SK-MEL-5 (cell line): ENCODE results near the gene ST6GALNAC6. TPM values are rescaled to one million over a fixed set of nuclear protein-coding genes. Genes with fewer than 3 reads are reported as not detected.

ENCODE experiments used
- DNase-seq: peaks from one replicate; pipeline ENCODE4 v3.0.0-alpha.2; 2016; ENCODE audit warnings: low read depth, low spot score
- in situ Hi-C: cut with HindIII; loops from 2 replicates; pipeline ENCODE4 v1.10.0; 2016; ENCODE audit warnings: low sequenced_read_pairs, high pct_unique_total_duplicates, low pct_unique_long_range_greater_than_20kb
- polyA plus RNA-seq, 2 experiments: library from polyadenylated mRNA; depleted of rRNA; stranded (reverse); fragments of >200 nt; gene quantifications; 2 replicates each; pipeline ENCODE4 v1.2.3, GENCODE V29; 2015
- total RNA-seq: library from RNA; depleted of rRNA; stranded (reverse); fragments of >200 nt; shearing (Covaris generic); gene quantifications from 2 replicates; pipeline ENCODE4 v1.2.3, GENCODE V29; 2014; rRNA removed

ST6GALNAC6 gene
- total RNA-seq = 10.1 TPM in 2 replicates
- polyA plus RNA-seq (2015; cell fraction: cytosol; rRNA removed) = 14.1 and 15.6 TPM in 2 replicates
- polyA plus RNA-seq (2015; cell fraction: nucleus; rRNA removed) = 30.4 and 44.8 TPM in 2 replicates

- DNase-seq = peak; percentile 57
- in situ Hi-C loops = no loop called here
Measured at GRCh38 chr9:127899128-127899943, at the start of gene ST6GALNAC6. ST6GALNAC6 (minus strand) TSS chr9:127899603; CDS start chr9:127897981, 1,622 bp downstream.

DNA sequence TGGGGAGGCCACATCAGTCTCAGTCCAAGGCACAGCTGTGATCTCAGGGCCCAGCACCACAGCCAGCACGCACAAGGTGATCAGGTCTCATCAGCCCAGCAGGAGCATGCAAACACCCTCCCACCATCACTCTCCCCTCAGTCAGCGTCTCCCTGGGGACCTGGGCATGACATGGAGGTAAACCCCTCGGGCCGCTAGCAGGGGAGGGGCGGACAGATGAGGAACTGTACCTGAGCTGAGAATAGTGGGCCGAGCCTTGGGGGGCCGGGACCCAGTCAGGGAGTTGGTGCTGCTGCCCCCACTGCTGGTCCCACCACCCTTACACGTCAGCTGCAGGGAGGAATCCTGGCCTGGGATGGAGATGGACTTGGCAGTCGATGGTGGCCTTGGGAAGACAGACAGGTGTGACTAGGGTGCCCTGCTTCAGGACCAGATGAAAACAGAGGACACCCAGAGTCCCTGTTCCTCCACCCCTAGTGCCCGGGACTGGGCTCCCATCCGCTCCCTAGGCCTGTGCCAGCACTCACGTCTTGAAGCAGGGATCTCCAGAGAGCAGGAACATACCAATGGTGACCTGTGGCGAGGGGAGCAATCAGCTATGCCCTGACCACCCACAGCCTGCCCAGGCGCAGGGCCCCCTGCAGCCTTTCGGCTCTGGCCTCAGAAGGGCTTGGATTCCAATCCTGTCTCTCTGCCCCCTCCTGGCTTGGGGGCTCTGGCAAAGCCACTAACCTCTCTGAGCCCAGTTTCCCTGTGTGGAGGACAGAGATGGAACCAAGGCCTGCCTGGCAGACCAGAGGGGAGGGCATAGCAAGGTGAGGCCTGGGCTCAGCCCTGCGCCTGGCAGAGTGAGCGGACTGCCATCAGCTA is 48.7 kb upstream of the ST6GALNAC6 start:
- in situ Hi-C loops = no loop called here
- no peak for DNase-seq

GRCh38 chr9:127946728-127947127 is 47.3 kb upstream of the ST6GALNAC6 start:
- no peak for DNase-seq
- in situ Hi-C loops = no loop called here

- in situ Hi-C loops = no loop called here
- no peak for DNase-seq
Measured at GRCh38 chr9:127945942-127946341, 46.5 kb upstream of the ST6GALNAC6 start.

DNA sequence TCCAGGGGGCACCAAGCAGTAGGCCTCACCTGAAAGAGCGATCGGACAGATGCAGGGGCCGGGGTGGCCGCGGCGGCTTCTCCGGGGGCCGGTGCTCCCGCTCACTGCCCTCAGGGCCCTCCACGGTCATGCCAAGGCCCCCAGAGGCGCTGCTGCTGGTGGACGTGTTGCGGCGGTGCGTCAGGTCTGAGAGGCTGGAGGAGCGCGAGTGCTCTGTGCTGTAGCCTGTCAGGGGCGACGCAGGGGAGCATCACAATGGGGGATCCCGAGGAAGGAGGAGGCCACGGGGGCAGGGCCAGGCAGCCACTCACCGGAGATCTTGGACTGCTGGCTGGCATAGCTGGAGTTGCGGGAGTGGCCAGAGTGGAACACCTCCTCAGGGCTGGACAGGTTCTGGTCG is 45.9 kb upstream of the ST6GALNAC6 start:
- DNase-seq = no peak
- in situ Hi-C loops = no loop called here

DNA sequence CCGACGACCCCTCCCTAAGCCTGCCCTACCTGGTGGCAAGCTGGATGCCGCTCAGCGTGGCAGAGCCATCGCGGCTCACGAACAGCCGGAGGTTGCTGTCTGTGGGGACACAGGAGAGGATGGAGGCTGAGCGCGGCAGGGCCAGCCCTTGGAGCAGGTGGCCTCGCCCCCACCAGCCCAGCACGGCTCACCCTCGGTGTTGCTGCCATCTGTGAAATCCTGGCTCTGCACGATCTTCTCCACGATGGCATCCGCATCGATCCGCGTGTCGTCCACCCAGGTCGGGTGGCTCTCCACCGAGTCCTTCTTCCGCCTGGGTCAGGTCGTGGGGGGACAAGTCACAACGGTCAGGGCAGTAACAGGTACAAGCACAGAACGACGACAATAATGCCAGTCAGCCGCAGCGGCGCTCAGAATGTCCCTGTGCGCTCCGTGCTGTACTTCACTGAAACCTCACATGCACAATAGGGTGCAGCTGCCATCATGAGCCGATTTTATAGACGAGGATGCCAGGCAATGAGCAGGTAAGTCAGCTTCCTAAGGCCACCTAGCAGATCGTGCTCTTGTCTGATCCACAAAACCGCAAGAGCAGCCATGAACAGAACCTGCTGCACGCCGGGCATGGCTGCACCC is 45.3 kb upstream of the ST6GALNAC6 start:
- in situ Hi-C loops = no loop called here
- DNase-seq = no peak

- peak; percentile 88 for DNase-seq
- in situ Hi-C loops = no loop called here
Measured at GRCh38 chr9:127943731-127944144, 44.3 kb upstream of the ST6GALNAC6 start.

GRCh38 chr9:127943011-127943662 is 43.7 kb upstream of the ST6GALNAC6 start:
- in situ Hi-C loops = no loop called here
- DNase-seq = no peak

DNA sequence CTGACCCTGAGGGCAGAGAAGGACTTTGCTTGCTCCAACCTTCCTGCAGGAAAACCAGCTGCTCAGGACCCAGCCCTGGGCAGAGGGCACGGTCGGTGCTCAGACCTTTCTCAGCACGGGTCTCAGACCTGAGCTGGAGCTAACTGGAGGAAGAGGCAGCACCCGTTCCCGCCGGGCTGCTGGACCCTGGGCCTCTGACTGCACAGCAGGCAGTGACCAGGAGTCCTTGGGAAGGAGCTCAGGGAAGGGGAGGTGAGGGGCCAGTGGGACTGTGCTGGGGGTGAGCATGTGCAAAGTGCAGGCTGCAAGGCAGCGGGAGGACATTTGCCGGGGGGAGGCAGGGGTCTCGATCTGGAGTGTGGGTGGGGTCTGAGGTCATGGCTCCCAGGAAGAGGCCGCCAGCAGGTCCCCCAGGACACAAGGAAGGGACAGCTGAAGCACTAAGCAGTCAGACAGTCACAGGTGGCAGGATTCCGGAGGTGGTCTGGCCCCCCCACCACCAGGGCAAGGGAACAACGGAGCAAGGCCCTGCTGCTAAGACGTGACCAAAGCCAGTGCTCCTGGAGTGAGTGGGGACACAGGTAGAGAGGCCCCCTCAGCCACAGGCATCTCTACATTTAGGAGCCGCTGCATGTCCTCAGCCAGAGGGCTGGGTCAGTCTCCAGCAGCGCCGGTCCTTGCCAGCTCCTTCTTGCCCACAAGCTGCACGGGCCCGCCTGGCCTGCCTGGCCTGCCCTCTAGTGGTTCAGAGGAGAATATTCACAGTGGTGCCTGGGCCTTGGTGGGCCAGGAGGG is 43.0 kb upstream of the ST6GALNAC6 start:
- in situ Hi-C loops = no loop called here

GRCh38 chr9:127941961-127942215 is 42.5 kb upstream of the ST6GALNAC6 start:
- in situ Hi-C loops = no loop called here
- no peak for DNase-seq

More for the DNA sequence above, 43.0 kb upstream of the ST6GALNAC6 start:
- DNase-seq = peak; percentile 65

DNA sequence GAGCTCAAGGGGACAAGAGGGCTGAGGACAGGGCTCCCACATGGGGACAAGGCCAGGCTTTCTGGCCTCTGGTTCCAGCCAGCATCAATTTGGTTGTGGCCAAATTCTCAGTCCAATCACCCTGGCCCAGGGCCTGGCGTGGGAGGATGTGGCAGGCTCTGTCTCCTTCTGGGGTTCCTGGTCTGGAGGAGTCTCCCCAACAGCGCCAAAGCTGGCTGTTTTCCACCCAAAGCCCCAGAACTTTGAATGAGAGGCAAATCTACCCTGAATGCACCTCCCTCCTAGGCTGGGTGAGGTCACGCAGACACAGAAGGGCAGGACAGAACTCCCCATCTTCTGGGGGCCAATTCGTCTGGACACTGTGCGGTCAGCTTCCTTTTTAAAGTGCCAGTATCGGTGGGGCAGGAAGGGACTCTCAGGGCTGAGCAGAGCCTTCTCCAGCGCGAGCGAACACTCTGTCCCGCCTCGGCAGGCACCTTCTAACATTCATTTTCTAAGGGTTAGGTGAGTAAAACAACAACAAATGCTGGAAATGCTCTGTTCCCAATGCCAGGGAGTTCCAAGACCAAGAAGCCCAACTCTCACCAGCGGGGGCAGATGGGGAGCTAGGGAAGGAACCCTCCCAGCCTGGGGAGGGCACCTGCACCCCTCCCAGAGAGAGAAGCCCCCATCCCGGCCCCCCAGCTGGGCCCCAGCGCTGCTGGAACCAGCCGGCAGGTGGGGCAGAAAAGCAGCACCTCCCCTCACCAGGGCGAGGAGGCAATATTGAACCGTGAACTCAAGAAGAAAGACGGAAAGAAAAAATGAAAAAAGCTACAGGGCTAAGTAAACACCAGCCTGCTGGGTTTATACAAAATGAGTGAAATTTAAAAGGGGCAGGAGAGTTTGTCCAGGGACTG is 41.9 kb upstream of the ST6GALNAC6 start:
- in situ Hi-C loops = no loop called here

DNA sequence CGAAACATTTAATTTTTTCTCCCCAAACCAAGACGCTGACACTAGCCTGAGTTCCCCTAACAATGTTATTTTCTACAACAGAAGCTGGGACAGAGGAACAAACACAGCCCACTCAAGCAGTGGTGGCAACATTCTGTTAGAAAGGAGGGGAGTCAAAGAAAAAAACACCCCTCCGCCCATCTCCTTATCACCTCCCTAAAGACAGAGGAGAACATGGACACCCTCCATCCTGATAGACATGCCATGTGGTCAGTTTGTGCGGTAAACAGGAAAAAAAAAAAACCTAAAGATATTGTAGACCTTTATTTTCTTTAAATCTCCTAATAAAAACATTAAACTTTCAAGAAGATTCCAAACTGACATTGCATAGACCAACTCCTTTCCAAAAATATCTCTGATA is 41.2 kb upstream of the ST6GALNAC6 start:
- no peak for DNase-seq
- in situ Hi-C loops = no loop called here

More for the DNA sequence above, 41.9 kb upstream of the ST6GALNAC6 start:
- DNase-seq = no peak

- in situ Hi-C loops = no loop called here
Measured at GRCh38 chr9:127938298-127938690, 38.9 kb upstream of the ST6GALNAC6 start.

GRCh38 chr9:127937388-127938297 is 38.2 kb upstream of the ST6GALNAC6 start, which contains the start of gene DPM2:
DPM2 (minus strand) TSS chr9:127937854; CDS start chr9:127937820, 34 bp downstream.
- in situ Hi-C loops = no loop called here
- DNase-seq = peak; percentile 88

More at GRCh38 chr9:127938298-127938690, 38.9 kb upstream of the ST6GALNAC6 start:
- DNase-seq = no peak

DNA sequence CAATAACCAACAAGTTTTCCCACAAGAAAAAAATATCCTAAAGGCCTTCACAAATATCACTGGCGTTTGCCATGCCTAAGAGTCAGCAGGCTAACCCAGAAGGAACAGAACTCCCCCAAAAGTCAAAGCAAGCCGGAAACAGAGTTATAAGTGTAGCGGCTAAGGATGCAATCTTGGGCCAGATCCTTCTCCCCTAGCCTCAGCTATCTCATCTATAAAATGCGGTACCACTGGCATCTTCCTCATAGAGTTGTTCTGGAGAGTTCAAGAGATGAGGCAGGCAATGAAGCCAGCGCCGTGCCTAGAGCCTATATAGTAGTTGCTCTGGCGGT is 37.6 kb upstream of the ST6GALNAC6 start:
- DNase-seq = no peak
- in situ Hi-C loops = no loop called here
